Activated CD8-positive, alpha-beta memory T cell treated with anti-CD3 and anti-CD28 coated beads, Interleukin-2, amount 50 U/mL, for 24 hours (primary cell): Measurements from ENCODE around the gene SERBP1.

ENCODE experiments used
- DNase-seq: peaks from one replicate; pipeline ENCODE4 v3.0.0-alpha.2; 2020; ENCODE audit errors: extremely low read depth

SERBP1 gene

GRCh38 chr1:67361641-67362040, 68.6 kb downstream of the SERBP1 start:
- no peak for DNase-seq

GRCh38 chr1:67359592-67359991, 70.6 kb downstream of the SERBP1 start:
- no peak for DNase-seq
